Measurements from ENCODE around the gene NTN1.

Gene NTN1

DNA sequence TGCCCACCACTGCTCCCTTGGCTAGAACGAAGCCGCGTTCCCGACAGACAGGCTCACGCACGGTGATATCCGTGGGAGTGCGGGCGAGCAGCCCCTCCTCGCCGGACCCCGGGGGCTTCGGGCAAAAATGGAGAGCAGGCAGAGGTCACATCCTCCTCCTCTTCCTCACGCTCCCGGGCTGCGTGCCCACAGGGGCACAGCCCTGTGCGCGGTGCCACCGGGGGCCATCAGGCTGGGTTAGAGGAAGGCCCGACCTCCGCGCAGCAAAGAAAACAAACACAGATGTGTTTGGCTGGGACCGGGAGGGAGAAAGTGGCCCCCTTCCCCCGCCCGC is 519 bp upstream of the NTN1 start (continued):
- TF ChIP-seq PRDM2 (tag by site-specific recombination; IDR thresholded peaks at IDR 0.05; ENCODE audit: borderline replicate concordance) (no peak), ZBTB49 (tag by site-specific recombination; IDR thresholded peaks at IDR 0.05; ENCODE audit: low read depth) (no peak), ZNF561 (tag by site-specific recombination; IDR thresholded peaks at IDR 0.05; ENCODE audit: borderline replicate concordance) (no peak), ZNF792 (tag by site-specific recombination; IDR thresholded peaks at IDR 0.05) (no peak), ZFP41 (tag by site-specific recombination; IDR thresholded peaks at IDR 0.05; ENCODE audit: borderline replicate concordance) (no peak), GLIS2 (tag by site-specific recombination; IDR thresholded peaks at IDR 0.05) (no peak; the same call in 1 of the 2 replicates), ZNF521 (tag by site-specific recombination; IDR thresholded peaks at IDR 0.05) (no peak), ZNF184 (tag by site-specific recombination; IDR thresholded peaks at IDR 0.05) (no peak), ZNF211 (tag by site-specific recombination; IDR thresholded peaks at IDR 0.05; ENCODE audit: low read depth) (no peak), OVOL3 (tag by site-specific recombination; IDR thresholded peaks at IDR 0.05) (no peak), ZFHX2 (tag by site-specific recombination; conservative IDR thresholded peaks at IDR 0.05) (peak; percentile 83), ZNF112 (tag by site-specific recombination; IDR thresholded peaks at IDR 0.05) (no peak), ZNF239 (tag by site-specific recombination; IDR thresholded peaks at IDR 0.05) (no peak), ZNF292 (tag by site-specific recombination; IDR thresholded peaks at IDR 0.05; ENCODE audit: borderline replicate concordance, low read depth) (no peak), REPIN1 (tag by site-specific recombination; IDR thresholded peaks at IDR 0.05; ENCODE audit: low read depth) (no peak), ZNF777 (tag by site-specific recombination; IDR thresholded peaks at IDR 0.05; ENCODE audit: borderline replicate concordance) (0 out of 2 replicates have a peak, but pooled peaks have one; percentile 50), ZBTB7A (tag by site-specific recombination; IDR thresholded peaks at IDR 0.05; ENCODE audit: low read depth) (0 out of 2 replicates have a peak, but pooled peaks have one; percentile 21), ZNF837 (tag by site-specific recombination; IDR thresholded peaks at IDR 0.05) (no peak), ZNF514 (tag by site-specific recombination; IDR thresholded peaks at IDR 0.05) (no peak), YY1 (tag by site-specific recombination; IDR thresholded peaks at IDR 0.05) (no peak), ZBTB20 (tag by site-specific recombination; IDR thresholded peaks at IDR 0.05) (peak; percentile 81; the same call in 1 of the 2 replicates), ZFP69B (tag by site-specific recombination; IDR thresholded peaks at IDR 0.05) (no peak), ZNF302 (tag by site-specific recombination; IDR thresholded peaks at IDR 0.05; ENCODE audit: low read depth) (no peak), ZNF10 (tag by site-specific recombination; IDR thresholded peaks at IDR 0.05) (no peak), KLF9 (tag by site-specific recombination; IDR thresholded peaks at IDR 0.05; ENCODE audit: low read depth) (no peak), ZNF354C (tag by site-specific recombination; IDR thresholded peaks at IDR 0.05; ENCODE audit: borderline replicate concordance, low read depth) (no peak), BCL11B (tag by site-specific recombination; IDR thresholded peaks at IDR 0.05; ENCODE audit: low read depth) (no peak), ZSCAN18 (tag by site-specific recombination; IDR thresholded peaks at IDR 0.05) (no peak)
- TF ChIP-seq, protein P1, sequence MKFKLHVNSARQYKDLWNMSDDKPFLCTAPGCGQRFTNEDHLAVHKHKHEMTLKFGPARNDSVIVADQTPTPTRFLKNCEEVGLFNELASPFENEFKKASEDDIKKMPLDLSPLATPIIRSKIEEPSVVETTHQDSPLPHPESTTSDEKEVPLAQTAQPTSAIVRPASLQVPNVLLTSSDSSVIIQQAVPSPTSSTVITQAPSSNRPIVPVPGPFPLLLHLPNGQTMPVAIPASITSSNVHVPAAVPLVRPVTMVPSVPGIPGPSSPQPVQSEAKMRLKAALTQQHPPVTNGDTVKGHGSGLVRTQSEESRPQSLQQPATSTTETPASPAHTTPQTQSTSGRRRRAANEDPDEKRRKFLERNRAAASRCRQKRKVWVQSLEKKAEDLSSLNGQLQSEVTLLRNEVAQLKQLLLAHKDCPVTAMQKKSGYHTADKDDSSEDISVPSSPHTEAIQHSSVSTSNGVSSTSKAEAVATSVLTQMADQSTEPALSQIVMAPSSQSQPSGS (tag by site-specific recombination; IDR thresholded peaks at IDR 0.05; ENCODE audit: low read depth): no peak
- TF ChIP-seq, protein P2, sequence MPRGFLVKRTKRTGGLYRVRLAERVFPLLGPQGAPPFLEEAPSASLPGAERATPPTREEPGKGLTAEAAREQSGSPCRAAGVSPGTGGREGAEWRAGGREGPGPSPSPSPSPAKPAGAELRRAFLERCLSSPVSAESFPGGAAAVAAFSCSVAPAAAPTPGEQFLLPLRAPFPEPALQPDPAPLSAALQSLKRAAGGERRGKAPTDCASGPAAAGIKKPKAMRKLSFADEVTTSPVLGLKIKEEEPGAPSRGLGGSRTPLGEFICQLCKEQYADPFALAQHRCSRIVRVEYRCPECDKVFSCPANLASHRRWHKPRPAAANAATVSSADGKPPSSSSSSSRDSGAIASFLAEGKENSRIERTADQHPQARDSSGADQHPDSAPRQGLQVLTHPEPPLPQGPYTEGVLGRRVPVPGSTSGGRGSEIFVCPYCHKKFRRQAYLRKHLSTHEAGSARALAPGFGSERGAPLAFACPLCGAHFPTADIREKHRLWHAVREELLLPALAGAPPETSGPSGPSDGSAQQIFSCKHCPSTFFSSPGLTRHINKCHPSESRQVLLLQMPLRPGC (tag by site-specific recombination; IDR thresholded peaks at IDR 0.05): no peak

All from HEK293 (cell line).